Kidney glomerular epithelial cell (primary cell): Measurements from ENCODE around the gene UGGT1.
"Not testable (repeated sequence)": the region's sequence is repeated elsewhere in the genome, so short reads cannot be mapped to it uniquely, and the experiment has no call there.

Experiments
- DNase-seq: peaks from one replicate; lab custom pipeline; 2025; lab: John Stamatoyannopoulos, UW

The UGGT1 gene

GRCh38 chr2:128177315-128177714 lies 86.3 kb downstream of the UGGT1 start:
- DNase-seq: no peak

GRCh38 chr2:128178149-128178649 lies 87.2 kb downstream of the UGGT1 start:
- no peak for DNase-seq

- peak; percentile 24 for DNase-seq
Measured at GRCh38 chr2:128178650-128179460, 87.9 kb downstream of the UGGT1 start.

GRCh38 chr2:128179461-128179755 lies 88.4 kb downstream of the UGGT1 start:
- no peak for DNase-seq

- no peak for DNase-seq
Measured at GRCh38 chr2:128180031-128180430, 89.0 kb downstream of the UGGT1 start.

- DNase-seq: no peak
Measured at GRCh38 chr2:128185576-128185975, 94.6 kb downstream of the UGGT1 start.

- DNase-seq: peak; percentile 11
Measured at GRCh38 chr2:128187032-128187654, 96.1 kb downstream of the UGGT1 start.

GRCh38 chr2:128195435-128195984 lies 104.5 kb downstream of the UGGT1 start:
- DNase-seq: no peak

- DNase-seq: no peak
Measured at GRCh38 chr2:128196026-128196425, 105.0 kb downstream of the UGGT1 start.

GRCh38 chr2:128196471-128196931 lies 105.5 kb downstream of the UGGT1 start:
- no peak for DNase-seq

GRCh38 chr2:128197059-128197458 lies 106.1 kb downstream of the UGGT1 start:
- DNase-seq: no peak

GRCh38 chr2:128198656-128199055 lies 107.7 kb downstream of the UGGT1 start:
- DNase-seq: no peak

- no peak for DNase-seq
Measured at GRCh38 chr2:128199141-128199540, 108.1 kb downstream of the UGGT1 start.

GRCh38 chr2:128202791-128203190 lies 111.8 kb downstream of the UGGT1 start:
- no peak for DNase-seq

GRCh38 chr2:128206245-128206644 lies 115.2 kb downstream of the UGGT1 start:
- no peak for DNase-seq

GRCh38 chr2:128208023-128208422 lies 117.0 kb downstream of the UGGT1 start:
- no peak for DNase-seq

- not testable (repeated sequence) for DNase-seq
Measured at GRCh38 chr2:128208631-128209324, 117.8 kb downstream of the UGGT1 start.

GRCh38 chr2:128214251-128214650 lies 123.3 kb downstream of the UGGT1 start:
- DNase-seq: no peak

GRCh38 chr2:128214866-128215460 lies 124.0 kb downstream of the UGGT1 start:
- DNase-seq: no peak

GRCh38 chr2:128215897-128216642 lies 125.1 kb downstream of the UGGT1 start:
- DNase-seq: no peak

- no peak for DNase-seq
Measured at GRCh38 chr2:128217671-128218070, 126.7 kb downstream of the UGGT1 start.
